NCI-H2171 (cell line): Measurements from ENCODE around the gene RNPEP.
"Not testable (repeated sequence)": the region's sequence is repeated elsewhere in the genome, so short reads cannot be mapped to it uniquely, and the experiment has no call there.

ENCODE experiments used
- DNase-seq: peaks from one replicate; lab custom pipeline; 2025; lab: John Stamatoyannopoulos, UW

Gene RNPEP

GRCh38 chr1:202010180-202011015 lies 27.9 kb downstream of the RNPEP start, which contains the start of gene ELF3:
Gene ELF3, plus strand, starts transcription at chr1:202010587. Its CDS starts 550 bp downstream, at chr1:202011137.
- DNase-seq = no peak

DNA sequence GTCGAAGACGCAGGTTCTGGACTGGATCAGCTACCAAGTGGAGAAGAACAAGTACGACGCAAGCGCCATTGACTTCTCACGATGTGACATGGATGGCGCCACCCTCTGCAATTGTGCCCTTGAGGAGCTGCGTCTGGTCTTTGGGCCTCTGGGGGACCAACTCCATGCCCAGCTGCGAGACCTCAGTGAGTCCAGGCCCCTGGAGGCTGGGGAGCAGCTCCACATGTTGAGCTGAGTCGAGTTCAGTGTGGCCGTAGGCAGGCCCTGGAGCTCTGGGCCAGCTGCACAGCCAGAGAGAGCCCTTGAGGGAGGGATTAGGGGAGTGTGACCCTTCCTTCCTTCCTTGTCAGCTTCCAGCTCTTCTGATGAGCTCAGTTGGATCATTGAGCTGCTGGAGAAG lies 29.5 kb downstream of the RNPEP start:
- no peak for DNase-seq

DNA sequence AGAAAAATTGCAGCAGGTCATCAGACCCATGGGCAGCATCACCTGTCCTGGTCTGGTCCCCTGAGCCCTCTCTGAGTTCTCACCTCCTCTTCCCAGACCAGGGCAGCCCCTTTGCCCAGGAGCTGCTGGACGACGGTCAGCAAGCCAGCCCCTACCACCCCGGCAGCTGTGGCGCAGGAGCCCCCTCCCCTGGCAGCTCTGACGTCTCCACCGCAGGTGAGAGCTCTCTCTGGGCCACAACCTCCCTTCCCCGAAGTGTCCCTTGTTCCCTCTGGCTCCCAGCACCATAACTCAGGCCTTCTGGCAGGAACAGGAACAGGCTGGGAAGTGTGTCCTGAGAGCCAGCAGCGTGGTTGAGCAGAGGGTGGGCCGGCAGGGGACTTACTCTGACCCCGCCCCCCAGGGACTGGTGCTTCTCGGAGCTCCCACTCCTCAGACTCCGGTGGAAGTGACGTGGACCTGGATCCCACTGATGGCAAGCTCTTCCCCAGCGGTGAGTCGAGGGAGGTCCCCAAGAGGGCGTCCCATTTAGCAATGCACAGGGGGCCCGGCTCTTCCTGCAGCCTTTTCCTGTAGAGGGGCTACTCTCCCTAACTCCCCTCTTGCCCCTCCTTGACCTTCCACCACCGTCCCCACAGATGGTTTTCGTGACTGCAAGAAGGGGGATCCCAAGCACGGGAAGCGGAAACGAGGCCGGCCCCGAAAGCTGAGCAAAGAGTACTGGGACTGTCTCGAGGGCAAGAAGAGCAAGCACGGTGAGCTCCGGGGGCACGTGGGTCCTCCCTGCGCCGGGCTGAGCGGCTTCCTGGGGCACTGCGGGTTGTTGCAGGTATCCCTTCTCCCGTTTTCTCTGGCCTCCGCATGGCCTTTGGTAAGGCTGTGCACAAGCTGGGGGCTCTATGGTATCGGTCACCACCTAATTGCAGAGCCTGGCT lies 30.4 kb downstream of the RNPEP start:
- DNase-seq = no peak

DNA sequence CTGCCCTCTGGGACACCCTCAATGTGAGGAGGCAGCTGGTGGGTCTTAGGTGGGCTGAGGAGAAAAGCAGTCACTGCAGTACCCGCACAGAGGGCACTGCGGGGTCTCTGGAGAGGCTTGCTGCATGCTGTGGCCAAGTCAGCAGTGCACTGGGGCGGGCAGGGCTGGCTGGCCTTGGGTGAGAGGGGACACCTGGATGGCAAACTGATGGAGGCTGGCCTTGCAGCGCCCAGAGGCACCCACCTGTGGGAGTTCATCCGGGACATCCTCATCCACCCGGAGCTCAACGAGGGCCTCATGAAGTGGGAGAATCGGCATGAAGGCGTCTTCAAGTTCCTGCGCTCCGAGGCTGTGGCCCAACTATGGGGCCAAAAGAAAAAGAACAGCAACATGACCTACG lies 31.2 kb downstream of the RNPEP start:
- DNase-seq = no peak

- DNase-seq = no peak
Observed at GRCh38 chr1:202014060-202014459, 31.6 kb downstream of the RNPEP start.

DNA sequence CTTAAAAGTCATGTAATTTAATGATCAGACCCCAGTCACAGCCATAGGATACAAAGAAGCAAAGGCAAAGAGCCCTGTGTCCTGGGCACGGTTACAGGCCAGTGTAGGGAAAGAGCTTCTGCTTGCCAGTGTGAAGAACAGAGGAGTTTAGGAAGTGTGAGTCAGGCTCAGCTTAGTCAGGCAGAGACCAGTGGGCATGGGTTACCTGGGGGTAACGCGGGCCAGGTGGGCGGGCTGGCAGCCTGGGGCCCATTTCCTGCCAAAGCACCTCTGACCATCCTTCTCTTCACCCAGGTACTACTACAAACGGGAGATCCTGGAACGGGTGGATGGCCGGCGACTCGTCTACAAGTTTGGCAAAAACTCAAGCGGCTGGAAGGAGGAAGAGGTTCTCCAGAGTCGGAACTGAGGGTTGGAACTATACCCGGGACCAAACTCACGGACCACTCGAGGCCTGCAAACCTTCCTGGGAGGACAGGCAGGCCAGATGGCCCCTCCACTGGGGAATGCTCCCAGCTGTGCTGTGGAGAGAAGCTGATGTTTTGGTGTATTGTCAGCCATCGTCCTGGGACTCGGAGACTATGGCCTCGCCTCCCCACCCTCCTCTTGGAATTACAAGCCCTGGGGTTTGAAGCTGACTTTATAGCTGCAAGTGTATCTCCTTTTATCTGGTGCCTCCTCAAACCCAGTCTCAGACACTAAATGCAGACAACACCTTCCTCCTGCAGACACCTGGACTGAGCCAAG lies 32.6 kb downstream of the RNPEP start:
- no peak for DNase-seq

- DNase-seq = no peak
Observed at GRCh38 chr1:202015662-202015937, 33.2 kb downstream of the RNPEP start.

GRCh38 chr1:202016022-202016810 lies 33.8 kb downstream of the RNPEP start:
- DNase-seq = peak; percentile 19

DNA sequence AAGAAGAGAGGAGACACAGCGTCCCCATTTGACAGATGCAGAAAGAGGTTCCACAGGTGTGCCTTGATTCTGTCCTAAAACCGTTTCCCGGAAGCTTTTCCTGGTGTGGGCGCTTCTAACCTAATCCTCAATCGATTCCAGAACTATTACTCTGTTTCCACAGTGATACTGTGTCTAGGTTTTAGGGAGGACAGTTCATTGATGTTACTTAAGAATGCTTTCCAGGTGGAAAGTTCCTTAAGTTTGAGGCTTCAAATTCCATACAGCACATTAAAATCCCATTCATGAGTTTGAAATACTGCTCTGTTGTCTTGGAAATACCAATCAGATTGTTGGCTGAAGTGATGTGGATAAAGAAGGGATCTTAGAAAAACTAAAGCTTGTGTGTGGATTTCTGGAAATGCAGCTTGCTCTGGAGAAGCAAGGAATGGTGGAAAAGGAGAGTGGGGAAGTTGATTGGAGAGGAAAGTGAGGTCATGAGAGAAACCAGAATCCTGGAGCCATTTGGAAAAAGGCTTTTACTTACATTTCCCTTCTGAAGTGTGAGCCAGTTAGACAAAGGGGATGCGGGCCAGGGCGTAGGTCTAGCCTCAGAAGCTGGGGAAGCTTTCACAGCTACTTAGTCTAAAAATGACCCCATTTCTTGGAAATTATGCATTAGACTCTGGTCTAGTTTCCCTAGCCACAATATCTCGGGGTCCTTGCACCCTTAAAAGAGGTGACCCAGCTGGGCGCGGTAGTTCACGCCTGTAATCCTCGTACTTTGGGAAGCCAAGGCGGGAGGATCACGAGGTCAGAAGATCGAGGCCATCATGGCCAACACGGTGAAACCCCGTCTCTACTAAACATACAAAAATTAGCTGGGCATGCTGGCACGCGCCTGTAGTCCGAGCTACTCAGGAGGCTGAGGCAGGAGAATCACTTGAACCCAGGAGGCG lies 34.6 kb downstream of the RNPEP start:
- DNase-seq = no peak

- DNase-seq = no peak
Observed at GRCh38 chr1:202017749-202018467, 35.5 kb downstream of the RNPEP start.

GRCh38 chr1:202018468-202019234 lies 36.2 kb downstream of the RNPEP start:
- peak; percentile 82 for DNase-seq

GRCh38 chr1:202019235-202019558 lies 36.7 kb downstream of the RNPEP start:
- not testable (repeated sequence) for DNase-seq

DNA sequence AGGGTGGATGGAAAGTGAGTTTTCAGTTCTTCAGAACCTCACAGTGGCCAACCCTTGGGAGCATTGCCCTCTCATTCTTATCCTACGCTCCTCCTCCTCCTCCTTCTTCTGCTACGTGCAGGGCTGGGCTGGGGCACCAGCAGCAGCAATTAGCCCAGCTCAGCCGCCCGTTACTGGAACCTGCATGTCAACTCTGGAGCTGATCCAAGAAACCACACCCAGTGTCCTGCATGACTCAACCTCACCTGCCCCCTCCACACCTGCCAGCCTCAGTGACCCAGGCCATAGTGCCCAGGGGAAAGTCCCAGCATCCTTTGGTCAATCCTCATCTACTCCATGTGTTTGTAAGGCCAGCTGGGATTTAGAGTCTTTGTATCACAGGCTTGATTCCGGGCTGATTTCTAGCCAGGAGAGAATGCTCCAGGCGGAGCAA lies 40.6 kb downstream of the RNPEP start:
- DNase-seq = peak; percentile 60

DNA sequence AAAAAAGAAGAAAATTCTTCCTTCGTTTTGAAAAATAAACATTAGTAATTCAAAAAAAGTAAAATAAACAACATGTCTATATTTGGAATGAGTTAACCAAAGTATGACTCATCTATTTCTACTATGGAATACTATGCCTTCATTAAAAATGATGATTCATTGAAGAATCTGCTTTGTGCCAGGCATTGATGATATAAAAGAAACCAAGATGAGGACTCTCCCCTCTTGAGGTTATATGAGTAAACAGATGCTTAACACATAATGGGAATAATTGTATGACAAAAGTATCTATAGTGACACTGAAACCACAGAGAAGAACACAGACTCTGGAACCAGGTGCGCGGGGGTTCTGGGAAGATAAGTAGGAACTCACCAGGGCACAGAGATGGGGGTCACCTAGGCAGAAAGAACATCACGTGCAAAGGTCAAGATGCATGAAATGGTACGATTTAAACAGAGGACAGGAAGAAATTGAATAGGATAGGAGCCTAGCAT lies 46.8 kb downstream of the RNPEP start:
- DNase-seq = no peak

- no peak for DNase-seq
Observed at GRCh38 chr1:202029727-202030126, 47.3 kb downstream of the RNPEP start.

DNA sequence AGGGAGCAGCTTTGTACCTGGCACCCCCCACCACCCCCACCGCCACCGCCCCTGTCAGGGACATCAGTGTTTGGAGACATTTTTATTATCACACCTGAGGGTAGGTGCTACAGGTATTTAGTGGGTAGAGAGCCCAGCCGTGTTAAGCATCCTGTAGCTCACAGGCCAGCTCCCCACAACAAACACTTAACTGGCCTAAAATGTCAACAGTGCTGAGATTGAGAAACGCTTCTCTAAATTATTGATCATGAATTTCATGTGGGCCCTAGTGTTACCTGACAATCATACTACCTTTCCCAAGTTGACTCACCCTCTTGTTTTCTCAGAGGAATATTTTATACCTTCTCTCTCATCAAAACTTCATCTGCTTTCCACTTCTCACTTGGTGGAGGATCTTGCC lies 49.3 kb downstream of the RNPEP start:
- DNase-seq = no peak

DNA sequence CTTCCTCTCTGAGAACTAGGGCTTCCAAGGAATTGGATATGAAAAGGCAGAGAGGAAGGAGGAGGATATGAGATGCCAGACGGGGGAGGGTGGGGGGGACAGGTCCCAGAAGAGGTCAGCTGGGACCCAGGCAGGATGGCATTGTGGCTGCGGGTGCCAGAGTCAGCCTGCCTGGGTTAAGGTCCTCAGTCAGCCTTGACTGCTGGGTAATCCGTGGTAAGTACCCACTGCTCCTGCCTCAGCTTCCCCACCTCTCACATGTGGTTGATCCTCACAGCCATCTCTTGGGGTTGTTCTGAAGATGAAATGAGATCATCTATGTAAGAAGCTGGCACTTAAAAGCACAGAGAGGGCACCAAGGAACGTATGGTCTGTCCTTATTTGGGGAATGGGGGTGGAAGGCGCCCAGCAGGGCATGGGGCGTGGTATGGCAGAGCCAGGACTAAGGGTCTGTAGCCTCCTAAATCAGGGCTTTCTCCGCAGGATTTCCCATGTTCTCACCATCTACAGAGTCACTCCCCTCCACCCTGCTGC lies 51.8 kb downstream of the RNPEP start:
- no peak for DNase-seq

DNA sequence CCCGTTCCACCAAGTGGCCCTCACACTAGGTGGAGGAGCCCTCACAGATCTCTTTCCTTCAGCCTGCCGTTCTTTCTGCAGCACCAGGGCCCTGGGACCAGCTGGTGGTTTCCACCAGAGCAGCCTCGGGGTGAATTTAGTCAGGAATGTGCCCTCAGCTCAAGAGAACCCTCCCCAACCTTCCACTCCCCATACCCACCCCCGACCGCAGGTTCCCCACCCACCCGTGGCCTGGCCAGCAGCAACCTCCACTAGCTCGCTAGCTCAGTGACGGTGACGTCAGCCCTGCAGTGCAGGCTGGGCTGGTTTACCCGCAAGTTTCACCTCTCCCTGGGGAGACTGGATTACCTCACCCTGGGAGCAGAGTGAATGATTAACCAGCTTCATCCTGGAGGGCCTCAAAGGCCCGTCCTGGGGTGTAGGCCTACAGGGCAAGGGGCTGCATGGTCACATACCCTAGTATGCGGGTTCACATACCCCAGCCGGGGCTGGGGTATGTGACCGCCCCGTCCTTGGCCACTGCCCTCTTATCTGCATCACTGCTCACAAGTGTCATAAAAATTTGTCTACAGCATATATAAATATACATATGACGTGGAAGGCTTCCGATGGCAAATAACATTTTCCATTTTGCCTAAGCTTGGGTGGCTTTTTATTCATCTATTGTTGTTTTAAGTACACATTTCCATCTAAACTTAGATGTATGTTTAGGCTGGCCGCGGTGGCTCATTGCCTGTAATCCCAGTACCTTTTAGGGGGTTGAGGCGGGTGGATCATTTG lies 52.4 kb downstream of the RNPEP start:
- DNase-seq = peak; percentile 79
